GM21529 (cell line): ENCODE data around the gene SIRT5.

Experiments used
- ATAC-seq: cut with Tn5 transposase; IDR thresholded peaks from one replicate; pipeline ENCODE4 v1.9.1; 2021; ENCODE audit not compliant: unreplicated experiment

SIRT5 gene

DNA sequence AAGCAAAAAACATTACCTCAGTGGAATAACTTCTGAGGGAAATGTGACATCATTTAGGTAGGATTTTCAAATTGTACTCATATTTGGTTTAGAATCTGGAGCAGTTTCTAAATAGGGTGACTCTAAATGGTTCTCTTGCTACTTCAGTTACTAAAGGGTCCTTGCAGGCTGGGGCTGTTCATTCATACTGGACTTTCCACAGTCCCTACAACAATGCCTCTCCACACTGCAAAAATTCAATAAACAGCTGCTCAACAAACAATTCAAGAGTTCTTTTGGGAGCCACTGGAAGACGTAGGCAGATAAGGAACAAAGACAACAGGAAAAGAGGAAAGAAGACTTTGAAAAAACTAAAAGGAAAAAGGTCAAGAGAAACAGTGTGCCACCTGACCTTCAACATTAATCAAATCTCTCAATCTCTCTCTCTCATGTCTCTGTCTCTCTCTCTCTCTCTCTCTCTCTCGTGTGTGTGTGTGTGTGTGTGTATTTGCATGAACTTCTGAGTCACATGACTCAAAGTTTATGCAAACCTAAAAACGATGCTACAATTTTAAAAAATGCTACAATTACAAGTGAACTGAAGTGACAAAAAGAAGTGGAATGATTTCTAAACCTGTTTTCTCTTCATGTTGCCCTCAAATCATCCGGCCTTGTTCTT lies 55.2 kb downstream of the SIRT5 start:
- ATAC-seq = no peak

DNA sequence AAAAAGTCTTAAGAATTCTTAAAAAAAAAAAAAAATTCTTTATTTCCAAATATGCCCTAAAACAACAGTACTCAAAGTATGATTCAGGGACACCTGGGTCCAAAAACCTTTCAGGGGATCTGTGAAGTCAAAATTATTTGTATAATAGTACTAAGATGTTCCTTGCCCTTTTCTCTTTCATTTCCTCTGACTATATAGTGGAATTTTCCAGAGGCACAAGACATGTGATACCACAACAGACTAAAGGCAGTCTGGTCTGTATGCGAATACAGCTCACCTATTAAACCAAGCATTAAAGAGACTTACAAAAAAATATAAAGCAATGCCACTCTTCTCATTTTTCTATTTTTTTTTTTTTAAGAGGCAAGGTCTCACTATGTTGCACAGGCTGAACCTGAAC lies 56.1 kb downstream of the SIRT5 start:
- ATAC-seq = no peak

DNA sequence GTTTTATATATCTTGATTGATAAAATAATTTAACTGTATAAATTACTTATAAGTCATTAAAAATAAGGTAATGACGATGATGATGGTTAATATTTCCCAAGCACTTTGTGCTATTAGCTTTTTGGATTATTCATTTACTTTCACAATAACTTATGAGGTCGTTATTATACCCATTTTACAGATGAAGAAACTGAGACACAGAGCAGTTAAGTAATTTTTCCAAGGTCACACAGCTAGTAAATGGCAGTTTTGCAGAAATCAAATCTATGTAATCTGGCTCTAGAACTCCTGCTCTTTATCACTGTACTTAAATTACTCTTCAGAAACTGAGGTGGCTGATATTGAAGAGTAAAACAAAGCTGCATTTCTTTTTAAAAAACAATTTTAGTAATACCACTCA lies 58.9 kb downstream of the SIRT5 start:
- no peak for ATAC-seq

DNA sequence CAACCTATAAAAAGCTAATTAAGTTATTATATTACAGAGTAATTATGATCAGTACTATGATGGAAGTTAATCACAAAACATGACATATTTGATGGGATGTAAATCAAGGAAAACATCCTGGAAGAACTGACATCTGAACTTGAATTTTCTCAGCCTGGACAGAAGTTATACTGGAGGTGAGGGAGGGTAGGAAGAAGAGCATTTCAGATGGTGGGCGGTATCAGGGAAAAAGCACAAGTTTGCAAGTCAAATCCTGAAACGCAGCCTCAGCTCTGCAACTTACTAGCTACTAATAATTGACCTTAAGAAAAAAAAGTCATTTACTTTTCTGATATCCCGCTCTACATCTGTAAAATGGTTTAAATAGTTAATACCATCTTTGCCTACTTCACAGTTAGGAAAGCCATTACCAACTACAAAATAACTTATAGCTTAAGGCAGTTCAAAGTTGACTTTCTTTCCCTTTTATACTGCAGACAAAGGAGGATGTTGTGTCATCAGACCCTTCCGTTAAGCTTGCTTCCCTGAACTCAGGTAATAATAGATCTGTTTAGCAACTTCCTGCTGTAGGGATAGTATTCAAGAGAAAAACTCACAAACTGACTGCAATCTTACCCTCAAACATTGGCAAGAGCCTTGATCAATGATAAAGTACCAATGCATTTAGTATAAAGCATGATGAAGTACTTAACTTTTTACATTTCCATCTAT lies 61.7 kb downstream of the SIRT5 start:
- ATAC-seq = no peak

DNA sequence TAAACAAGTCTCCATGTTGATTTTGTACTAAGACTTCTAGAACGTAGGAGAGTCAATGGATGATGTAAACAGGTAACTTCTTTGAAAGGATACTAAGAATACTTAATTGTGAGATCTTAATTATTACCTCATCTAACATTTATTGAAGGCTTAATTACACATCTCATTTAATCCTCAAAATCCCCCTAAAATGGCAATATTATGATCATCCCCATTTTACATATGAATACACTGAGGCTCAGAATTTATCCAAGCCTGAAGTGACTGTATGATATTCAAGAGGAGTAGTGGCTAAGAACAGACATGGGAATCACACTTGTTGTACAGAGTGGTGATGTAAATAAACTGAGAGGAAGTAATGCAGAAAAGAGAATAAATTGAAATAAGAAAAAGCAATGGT lies 63.6 kb downstream of the SIRT5 start:
- no peak for ATAC-seq

DNA sequence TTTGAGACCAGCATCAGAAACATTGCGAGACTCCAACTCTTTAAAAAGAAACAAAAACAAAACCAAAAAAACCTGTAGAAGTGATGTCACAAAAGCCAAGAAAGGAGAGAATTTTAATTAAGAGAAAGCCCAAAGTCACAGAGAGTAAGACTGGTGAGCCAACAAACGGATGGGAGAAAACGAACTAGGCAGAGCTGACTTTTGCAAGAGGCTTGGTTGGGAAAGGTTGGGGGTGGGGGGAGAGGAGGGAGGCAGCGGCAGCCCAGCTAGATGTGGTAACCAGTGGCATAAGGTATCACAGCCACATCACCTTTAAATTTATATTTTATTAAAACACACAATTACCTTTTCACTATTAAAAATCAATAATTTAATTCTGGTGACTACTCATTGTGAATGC lies 64.2 kb downstream of the SIRT5 start:
- ATAC-seq = no peak

DNA sequence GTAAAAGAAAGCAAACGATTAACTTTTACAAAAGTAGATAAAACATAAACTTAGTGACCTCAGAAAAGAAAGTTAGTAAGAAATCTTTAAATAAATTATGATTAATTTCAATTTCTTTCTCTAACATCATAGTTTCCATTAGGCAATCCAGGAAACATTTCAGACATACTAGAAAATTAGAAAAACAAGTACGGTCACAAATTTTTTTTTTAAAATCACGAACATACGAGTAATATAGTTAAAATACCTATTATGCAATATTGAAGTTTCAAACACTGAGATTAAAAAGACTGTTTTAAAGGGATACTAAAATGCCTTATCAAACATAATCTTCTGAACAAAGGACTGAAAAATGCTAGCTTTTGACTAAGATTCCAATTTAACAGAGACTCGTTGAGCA lies 66.9 kb downstream of the SIRT5 start:
- no peak for ATAC-seq

DNA sequence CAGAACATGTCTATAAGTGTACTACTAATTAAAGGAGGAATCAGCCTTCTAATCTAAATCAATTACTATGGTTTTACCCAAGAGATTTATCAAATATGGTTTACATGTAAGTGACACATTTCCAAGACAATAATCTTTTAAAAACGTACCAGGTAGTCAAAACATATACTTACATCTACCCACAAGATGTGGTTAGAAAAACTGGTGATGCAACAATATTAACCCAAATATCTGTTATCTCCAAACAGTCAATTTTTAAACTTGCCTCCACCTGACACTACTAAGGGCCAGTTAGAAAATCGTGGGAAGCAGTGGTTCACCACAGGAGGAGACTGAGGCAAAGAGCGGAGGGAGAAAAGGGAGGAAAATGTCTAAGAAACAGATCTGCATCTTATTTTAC lies 68.7 kb downstream of the SIRT5 start:
- no peak for ATAC-seq

DNA sequence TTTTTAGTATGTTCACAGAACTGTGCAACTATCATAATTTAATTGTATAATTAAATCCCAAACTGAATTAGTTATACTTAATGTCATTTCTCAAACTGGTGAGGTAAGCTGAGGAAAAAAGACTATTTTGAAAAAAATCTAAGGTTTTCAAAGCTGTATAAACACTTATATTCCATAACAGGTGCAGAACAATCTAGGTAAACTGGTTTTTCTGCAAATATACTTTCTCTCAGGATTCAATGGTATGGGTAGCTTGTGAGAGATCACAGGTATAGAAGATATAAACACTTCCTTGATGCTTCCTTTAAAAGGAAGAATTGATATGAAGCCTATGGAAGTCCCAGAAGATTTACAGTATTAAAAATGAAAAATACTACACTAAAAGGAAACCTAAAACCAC lies 74.4 kb downstream of the SIRT5 start:
- no peak for ATAC-seq

DNA sequence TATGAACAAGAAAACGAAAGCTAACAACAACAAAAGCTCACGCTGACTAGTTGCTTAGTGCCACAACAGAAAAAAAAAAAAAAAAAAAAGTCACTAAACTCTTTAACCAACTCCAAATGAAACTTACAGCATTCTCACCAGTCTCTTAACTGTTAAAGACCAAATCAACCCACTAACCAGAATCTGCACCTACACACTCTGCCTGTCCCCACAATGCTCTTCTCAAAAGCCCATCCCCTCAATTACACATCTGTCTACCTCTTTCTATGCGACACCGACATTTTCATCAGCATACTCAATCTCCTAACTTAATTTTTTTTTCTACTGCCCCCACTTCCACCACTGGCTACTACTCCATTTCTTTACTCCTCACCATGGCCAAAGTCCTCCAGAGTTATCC lies 75.0 kb downstream of the SIRT5 start:
- no peak for ATAC-seq

DNA sequence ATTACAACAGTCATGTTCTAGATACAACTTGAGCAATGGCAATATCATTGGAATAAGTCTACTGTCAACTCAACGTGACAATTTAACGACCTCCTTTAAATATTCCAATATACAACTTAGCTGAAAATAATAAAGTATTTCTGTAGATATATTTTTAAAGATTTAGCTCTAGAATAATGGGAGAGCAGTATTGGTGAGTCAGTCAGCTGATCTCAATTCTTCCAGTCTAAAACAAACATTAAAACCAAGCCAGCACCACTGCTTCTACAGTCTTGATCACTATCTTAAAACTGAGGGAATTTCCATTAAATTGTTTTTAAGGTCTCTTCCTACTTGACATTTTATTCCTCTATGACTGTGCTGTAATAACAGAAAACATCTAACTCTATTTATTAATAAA lies 78.9 kb downstream of the SIRT5 start:
- no peak for ATAC-seq

DNA sequence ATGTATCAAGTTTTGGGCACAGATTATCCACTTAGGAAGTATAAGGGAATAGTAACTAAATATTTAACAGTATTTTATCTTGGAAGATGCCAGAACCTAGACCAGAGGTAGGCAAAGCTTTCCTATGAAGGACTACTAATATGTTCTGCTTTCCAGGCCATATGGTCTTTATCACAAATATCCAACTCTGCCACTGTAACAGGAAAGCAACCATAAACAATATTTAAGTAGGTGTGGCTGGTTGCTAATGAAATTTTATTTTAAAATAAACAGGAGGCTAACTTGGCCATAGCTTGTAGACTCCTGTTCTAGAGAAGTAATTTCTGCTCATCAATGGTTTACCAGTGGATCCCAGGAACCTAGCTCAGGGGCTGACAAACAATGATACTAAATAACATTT lies 80.1 kb downstream of the SIRT5 start:
- ATAC-seq = no peak

DNA sequence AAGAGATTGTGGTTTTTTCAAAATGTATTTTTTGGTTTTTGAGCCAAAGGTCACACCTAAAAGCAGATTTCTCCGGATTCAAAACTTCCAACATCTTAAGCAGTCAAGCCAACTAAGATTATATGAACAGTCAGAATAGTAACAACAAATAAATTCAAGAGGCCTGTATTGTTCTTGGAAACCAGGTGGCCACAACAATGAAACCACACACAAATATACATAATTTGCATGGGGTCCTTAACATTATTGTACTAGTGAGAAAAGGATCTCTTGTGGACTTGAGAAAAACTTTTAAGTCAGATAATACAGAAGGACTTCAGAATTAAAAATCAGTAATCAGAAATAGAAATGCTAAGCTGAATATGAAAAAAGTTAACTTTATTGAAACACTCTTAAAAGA lies 81.3 kb downstream of the SIRT5 start:
- no peak for ATAC-seq

DNA sequence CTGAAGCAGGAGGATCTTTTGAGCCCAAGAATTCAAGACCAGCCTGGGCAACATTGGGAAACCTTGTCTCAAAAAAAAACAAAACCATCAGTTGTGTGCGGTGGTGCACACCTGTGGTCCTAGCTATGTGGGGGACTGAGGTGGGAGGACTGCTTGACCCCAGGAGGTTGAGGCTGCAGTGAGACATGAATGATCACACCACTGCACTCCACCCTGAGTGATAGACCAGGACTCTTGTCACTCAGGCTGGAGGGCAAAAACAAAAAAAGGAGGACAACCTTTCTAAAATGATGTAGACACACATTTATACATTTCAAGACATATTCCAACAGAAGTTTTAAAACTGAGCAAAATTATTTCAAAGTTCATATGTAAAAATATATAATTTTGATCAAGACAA lies 85.9 kb downstream of the SIRT5 start:
- ATAC-seq = no peak

DNA sequence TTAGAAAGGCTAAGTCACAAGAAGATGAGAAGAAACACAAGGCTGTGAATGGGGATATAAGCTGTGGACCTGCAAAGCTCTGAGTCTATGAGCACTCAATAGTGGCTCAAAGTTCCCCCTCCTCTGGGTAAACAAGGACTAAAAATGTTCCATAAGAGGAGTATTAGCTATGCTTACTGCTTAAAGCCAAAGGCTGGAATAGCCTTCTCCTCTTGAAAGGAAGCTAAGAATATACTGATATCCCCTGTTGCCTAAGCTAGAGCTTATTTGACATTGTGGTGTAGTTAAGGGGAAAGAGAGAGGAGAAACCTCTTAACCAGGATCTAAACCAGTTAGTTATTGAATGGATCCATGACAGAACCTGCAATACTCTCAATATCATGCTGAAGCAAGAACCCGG lies 86.5 kb downstream of the SIRT5 start:
- no peak for ATAC-seq

DNA sequence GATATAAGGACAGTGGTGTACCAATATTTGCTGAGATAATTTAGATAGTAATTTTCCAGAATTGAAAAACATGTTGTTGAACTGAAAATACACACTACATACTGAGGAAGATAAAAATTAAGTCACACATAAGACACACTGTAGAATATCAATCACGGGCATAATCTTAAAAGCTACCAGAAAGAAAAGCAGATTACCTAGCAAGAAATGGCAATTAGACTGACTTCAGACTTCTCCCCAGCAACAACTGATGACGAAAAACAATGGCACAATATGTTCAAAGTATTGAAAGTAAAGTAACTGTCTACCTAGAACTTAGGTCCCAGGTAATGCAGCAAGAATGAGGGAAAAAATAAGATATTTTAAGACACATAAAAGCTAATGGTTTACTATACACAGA lies 87.2 kb downstream of the SIRT5 start:
- ATAC-seq = no peak

DNA sequence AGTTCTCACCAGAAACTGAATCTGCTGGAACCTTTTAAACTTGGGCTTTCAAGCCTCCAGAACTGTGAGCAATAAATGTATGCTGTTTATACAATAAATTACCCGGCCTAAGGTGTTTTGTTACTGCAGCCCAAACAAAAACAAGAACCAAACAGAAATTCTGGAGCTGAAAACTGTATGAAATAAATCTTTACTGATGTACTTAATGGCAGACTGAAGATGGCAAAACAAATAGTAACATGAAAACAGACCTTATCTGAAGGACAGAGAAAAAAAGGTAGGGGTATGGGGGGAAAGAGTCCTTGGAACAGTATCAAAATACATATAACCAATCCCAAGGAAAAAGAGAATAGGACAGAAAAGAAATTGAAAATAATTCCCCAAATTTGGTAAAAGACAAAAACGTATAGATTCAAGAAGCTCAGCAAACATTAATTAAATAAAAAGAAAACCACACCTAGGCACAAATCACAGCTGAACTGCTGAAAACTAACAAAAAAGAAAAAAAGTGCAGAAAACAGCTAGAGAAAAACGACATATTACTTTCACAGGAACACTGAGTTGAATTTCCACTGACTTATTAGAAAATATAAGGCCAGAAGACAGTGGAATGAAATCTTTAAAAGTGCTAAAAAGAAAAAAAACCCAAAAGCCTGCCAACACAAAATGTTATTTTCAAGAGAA lies 88.4 kb downstream of the SIRT5 start:
- no peak for ATAC-seq

DNA sequence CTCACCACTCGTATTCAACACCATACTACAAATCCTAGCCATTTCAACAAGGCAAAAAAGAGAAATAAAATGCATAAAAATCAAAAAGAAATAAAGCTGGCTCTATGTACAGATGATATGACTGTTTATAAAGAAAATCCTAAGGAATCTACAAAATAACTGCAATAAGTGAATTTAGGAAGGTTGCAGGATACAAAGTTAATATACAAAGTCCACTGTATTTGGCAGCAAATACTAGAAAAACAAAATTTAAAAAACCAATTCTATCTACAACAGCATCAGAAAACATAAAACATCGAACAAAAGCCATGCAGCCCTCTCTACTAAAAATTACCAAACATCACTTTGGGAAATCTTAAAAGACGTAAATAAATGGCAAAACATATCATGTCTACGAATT lies 89.6 kb downstream of the SIRT5 start:
- no peak for ATAC-seq
